Erythroblast (primary cell): ENCODE results near the gene SRRM2.

ENCODE experiments used
- GATA1 ChIP-seq: IDR thresholded peaks from 2 replicates; pipeline ENCODE4 v1.6.1; 2011; ENCODE audit warnings: low read depth, mild to moderate bottlenecking, control low read depth, low read length, moderate library complexity
- POLR2A ChIP-seq: IDR thresholded peaks from 2 replicates; pipeline ENCODE4 v1.6.1; 2011; ENCODE audit warnings: mild to moderate bottlenecking, low read length

DNA sequence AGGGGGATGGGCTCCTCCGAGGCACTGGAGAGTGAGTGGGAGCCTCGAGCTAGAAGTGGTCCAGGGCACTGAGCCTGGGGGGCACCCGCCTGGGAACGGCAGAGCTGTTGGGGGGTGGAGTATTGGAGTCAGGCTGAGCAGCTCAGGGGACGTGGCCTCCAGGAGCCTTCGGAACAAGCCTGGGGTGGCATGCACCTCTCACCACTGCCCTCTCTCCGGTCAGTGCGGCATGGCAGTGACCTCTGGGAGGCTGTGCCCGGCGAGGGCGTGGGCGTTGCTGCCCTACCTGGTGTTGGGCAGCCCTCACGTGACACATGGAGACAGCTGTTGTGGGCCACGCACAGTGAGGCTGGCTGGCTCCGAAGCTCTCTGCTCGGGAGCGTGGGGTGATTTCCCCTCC is 46.4 kb upstream of the SRRM2 start:
- no peak for TF ChIP-seq POLR2A
- no peak for TF ChIP-seq GATA1
